ENCODE measurements around the gene FAM227B. TPM values are rescaled to one million over a fixed set of nuclear protein-coding genes. Genes with fewer than 3 reads are reported as not detected.
"Not testable (repeated sequence)": the region's sequence is repeated elsewhere in the genome, so short reads cannot be mapped to it uniquely, and the experiment has no call there.

Gene FAM227B
- total RNA-seq, 1 donor from 2014 or later = 4.5 TPM

- H3K27ac ChIP-seq = no peak overlapping the region
- H3K4me3 ChIP-seq = no peak overlapping the region
- intact Hi-C loops (cut with DNase I) = no loop called here
- DNase-seq = no peak
- H3K9me3 ChIP-seq = peaks cover 5% of the 10 kb centered on the region
- H3K4me1 ChIP-seq = no peaks in the 10 kb centered on the region
- H3K27me3 ChIP-seq = no peaks in the 10 kb centered on the region
- TF ChIP-seq CTCF (IDR thresholded peaks at IDR 0.05) = no peak
- ATAC-seq = no peak
- H3K36me3 ChIP-seq = no peaks in the 10 kb centered on the region
Observed at GRCh38 chr15:49538520-49538919, 82.1 kb downstream of the FAM227B start.

GRCh38 chr15:49530092-49530491 lies 90.5 kb downstream of the FAM227B start:
- no peak for TF ChIP-seq CTCF (IDR thresholded peaks at IDR 0.05)
- DNase-seq (no peak), ATAC-seq (no peak)
- H3K4me3 ChIP-seq = no peak overlapping the region
- H3K27me3 ChIP-seq = no peaks in the 10 kb centered on the region
- H3K9me3 ChIP-seq = peaks cover under 1% of the 10 kb centered on the region
- H3K4me1 ChIP-seq = no peaks in the 10 kb centered on the region
- intact Hi-C loops (cut with DNase I) = no loop called here
- H3K27ac ChIP-seq = no peak overlapping the region
- H3K36me3 ChIP-seq = no peaks in the 10 kb centered on the region

- TF ChIP-seq CTCF (IDR thresholded peaks at IDR 0.05) = no peak
- H3K36me3 ChIP-seq = no peaks in the 10 kb centered on the region
Observed at GRCh38 chr15:49528289-49528688, 92.3 kb downstream of the FAM227B start.

GRCh38 chr15:49521802-49522201 lies 98.8 kb downstream of the FAM227B start:
- DNase-seq (no peak), ATAC-seq (peak; percentile 23)
- intact Hi-C loops (cut with DNase I) = no loop called here
- Histone ChIP-seq H3K27me3 (no peaks in the 10 kb centered on the region), H3K4me3 (no peak overlapping the region), H3K36me3 (no peaks in the 10 kb centered on the region), H3K9me3 (no peaks in the 10 kb centered on the region), H3K27ac (no peak overlapping the region), H3K4me1 (no peaks in the 10 kb centered on the region)
- TF ChIP-seq CTCF (IDR thresholded peaks at IDR 0.05) = no peak

More at GRCh38 chr15:49528289-49528688, 92.3 kb downstream of the FAM227B start:
- Histone ChIP-seq H3K4me3 (no peak overlapping the region), H3K9me3 (no peaks in the 10 kb centered on the region), H3K27ac (no peak overlapping the region), H3K27me3 (no peaks in the 10 kb centered on the region), H3K4me1 (no peaks in the 10 kb centered on the region)
- intact Hi-C loops (cut with DNase I) = no loop called here
- no peak for DNase-seq
- ATAC-seq = no peak

GRCh38 chr15:49512739-49513138 lies 107.9 kb downstream of the FAM227B start:
- H3K27me3 ChIP-seq; ATAC-seq; H3K9me3 ChIP-seq; DNase-seq; intact Hi-C loops (cut with DNase I); H3K36me3 ChIP-seq; H3K27ac ChIP-seq; H3K4me3 ChIP-seq; H3K4me1 ChIP-seq: not testable (repeated sequence)

- no peak for TF ChIP-seq CTCF (IDR thresholded peaks at IDR 0.05)
- intact Hi-C loops (cut with DNase I) = no loop called here
- no peak overlapping the region for H3K27ac ChIP-seq
- DNase-seq (no peak), ATAC-seq (no peak)
- H3K4me3 ChIP-seq = no peak overlapping the region
- no peaks in the 10 kb centered on the region for H3K4me1 ChIP-seq
- H3K36me3 ChIP-seq = no peaks in the 10 kb centered on the region
- H3K27me3 ChIP-seq = no peaks in the 10 kb centered on the region
- H3K9me3 ChIP-seq = no peaks in the 10 kb centered on the region
Observed at GRCh38 chr15:49507261-49507660, 113.4 kb downstream of the FAM227B start.

All from upper lobe of right lung (tissue), 1 donor.